GM19239 (cell line): Measurements from ENCODE around the gene PCNX2.

Experiments used
- DNase-seq: peaks from one replicate; pipeline ENCODE4 v3.0.0; 2011; ENCODE audit warnings: low spot score; ENCODE audit not compliant: insufficient read length
- FAIRE-seq: peaks from 2 replicates; lab custom pipeline; 2011; peaks lifted over from hg19 to GRCh38; lab: Jason Lieb, UNC

The PCNX2 gene

DNA sequence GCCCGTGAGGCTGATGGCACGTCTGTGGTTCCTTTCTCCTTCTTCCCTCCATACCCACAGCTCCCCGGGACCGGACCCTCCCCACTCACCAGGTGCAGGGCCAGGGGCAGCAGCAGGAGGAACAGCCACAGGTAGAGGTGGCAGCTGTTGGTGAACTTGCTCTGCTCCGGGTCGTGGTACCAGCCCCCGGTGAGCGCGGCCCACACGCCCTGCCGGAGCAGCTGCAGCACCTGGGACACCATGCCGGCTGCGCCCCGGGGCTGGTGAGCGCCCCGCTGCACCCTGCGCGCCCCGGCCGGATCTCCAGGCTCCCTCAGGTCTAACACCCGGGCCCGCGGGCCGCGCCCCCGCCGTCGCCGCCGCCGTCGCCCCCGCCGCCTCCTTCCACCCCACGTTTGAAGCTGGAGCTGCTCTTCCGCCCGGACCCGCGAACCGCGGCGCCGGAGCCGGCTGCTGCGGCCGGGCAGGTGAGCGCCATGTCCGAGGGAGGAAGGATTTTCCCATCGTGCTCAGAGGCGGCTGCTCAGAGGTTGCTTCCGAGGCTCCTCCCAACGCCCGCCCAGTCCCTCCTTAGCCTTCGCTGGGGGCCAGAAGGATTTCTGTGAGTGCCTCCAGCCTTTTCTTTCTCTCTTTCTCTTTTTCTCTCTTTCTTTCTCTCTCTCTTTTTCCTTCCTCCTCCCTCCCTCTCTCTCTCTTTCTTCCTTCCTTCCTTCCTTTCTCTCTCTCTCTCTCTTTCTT lies at the start of gene PCNX2:
PCNX2 (minus strand) TSS at position 489 of the 738 bp plus-strand sequence; CDS start at position 242, 247 bp downstream.
- DNase-seq (peak; percentile 69), FAIRE-seq (peak; percentile 70)

- no peak for DNase-seq
- no peak for FAIRE-seq
These were observed 47.7 kb upstream of the PCNX2 start for GRCh38 chr1:233343262-233343661.

DNA sequence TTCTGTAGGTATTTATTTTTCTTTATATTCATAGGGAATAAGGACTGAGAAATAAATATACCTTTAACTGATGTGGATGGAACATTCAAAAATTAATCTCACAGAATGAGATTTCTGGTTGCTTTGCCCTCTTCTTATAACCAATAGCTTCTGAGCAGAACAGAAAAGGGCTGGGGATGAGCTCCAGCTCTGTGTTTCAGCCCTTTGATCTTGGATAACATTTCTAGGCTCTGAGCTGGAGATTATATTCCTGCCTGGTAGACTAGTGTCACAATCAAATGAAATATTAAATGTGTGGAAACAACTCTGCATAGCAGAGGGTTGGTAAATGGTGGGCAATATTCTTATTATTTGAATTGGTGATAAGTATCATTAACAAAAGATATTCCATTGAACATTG lies 46.6 kb upstream of the PCNX2 start:
- FAIRE-seq: no peak
- no peak for DNase-seq

GRCh38 chr1:233340966-233341516 lies 45.5 kb upstream of the PCNX2 start:
- FAIRE-seq: no peak

DNA sequence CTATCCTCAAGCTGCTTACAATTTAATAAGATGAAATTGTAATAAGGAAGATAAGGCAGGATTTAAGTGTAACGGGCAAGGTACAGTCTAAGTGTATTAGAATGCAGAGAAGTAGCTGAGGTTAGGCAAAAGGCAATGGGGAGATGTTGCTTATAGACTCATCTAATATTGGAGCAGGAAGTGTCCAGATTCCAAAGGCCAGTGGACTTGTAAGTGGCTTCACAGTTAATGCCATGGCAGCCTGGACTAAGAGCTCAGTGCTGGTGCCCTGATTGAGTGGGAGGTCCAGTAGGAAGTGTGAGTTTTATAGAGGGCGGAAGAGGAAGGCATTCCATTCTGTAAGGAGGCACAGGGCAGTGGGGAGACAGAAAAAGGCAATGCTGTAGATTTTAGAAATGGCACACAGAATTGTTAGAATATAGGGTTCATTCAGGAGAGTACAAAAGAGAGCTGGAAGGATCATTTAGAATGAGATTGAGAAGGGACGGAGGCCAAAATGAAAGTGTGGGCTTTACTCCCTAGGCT lies 44.6 kb upstream of the PCNX2 start:
- no peak for FAIRE-seq
- no peak for DNase-seq

More at GRCh38 chr1:233340966-233341516, 45.5 kb upstream of the PCNX2 start:
- DNase-seq: no peak

DNA sequence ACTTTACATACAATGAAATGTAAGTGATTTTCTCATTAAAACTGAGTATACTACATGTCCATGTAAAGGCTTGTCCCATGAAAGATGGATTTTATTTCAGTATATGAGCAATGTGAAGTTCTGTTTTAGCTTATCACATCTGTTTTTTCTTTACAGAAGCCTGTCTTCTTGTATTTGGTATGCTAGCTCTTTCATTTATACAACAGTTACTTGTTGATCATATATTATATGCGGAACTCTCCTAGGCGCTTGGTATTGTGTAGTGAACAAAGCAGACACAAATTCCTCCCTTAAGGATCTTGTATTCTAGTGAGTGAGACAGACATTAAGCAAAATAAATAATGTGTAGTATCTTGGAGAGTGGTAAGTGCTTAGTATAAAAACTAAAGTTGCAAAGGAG lies 42.6 kb upstream of the PCNX2 start:
- DNase-seq (no peak), FAIRE-seq (no peak)

GRCh38 chr1:233337505-233337904 lies 42.0 kb upstream of the PCNX2 start:
- no peak for DNase-seq
- no peak for FAIRE-seq

- no peak for FAIRE-seq
- DNase-seq: no peak
These were observed 41.3 kb upstream of the PCNX2 start for GRCh38 chr1:233336554-233337456.

DNA sequence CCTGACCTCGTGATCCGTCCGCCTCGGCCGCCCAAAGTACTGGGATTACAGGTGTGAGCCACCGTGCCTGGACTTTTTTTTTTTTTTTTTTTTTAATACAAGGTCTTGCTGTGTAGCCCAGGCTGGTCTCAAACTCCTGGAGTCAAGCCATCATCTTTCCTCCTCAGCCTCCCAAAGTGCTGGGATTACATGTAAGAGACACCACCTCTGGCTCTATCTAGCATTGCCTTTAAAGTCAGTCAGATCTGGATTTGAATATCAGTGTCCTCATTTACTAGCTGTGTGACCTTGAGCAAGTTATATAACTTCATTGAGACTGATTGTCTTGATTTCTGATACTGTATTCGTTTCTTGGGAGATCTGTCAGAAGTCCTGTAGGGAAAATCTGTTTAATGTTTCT lies 38.6 kb upstream of the PCNX2 start:
- DNase-seq (no peak), FAIRE-seq (no peak)

DNA sequence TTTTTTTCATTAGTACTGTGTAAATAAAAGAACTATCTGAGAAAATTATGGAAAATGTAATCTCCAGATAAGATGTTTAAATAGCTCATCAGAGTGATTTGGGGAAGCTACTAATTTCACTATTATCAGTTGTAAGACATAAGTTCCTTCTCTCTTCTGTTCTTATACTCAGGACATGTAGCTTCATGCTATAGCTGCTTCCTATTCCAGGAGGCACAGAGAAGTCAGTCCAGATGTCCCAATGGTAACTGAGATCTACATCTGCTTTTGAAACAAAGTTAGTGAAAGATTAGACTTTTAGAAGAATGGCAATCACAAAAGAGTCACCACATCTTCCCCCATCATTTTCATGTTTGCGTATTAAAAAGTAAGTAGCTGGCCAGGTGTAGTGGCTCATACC lies 37.6 kb upstream of the PCNX2 start:
- no peak for FAIRE-seq

DNA sequence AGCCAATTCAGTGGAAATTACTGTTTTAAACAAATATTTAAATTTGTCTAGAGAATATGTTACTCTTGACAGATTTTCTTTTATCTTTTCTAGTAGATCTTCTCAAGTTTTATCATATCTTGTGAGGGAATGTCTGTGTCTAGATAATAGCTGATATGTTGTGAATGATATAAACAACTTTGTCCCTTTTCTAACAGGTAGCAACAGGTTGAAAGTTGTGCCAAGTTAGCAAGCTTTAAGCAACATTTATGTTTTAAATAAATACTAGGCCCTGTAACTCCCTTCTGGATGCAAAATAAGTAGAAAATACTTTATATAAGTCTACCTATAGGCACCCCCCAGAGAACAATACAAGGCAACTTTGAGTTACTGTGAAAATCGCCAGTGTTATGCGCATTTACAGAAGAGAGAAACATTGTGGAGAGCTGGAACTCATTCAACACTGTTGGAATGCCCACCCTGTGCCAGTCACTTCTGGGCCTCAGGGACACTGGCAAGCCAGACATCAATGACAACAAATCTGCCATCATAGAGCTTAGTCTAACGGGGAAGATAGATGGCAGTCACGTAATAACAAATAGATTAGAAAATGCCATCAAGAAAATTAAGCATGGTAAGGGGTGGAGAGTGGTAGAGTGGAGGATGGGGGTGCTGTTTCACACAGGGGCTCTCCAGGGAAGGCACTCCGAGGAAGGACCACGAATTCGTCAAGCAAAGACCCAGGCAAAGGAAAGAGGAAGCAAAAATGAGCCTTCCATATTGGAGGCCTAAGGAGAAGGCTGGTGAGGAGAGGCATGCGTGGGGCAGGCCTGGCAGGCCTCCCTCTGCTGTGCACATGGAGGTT lies 36.4 kb upstream of the PCNX2 start:
- FAIRE-seq: no peak
- no peak for DNase-seq

More for the DNA sequence above, 37.6 kb upstream of the PCNX2 start:
- no peak for DNase-seq

GRCh38 chr1:233328142-233328921 lies 32.8 kb upstream of the PCNX2 start:
- peak; percentile 15 for DNase-seq

DNA sequence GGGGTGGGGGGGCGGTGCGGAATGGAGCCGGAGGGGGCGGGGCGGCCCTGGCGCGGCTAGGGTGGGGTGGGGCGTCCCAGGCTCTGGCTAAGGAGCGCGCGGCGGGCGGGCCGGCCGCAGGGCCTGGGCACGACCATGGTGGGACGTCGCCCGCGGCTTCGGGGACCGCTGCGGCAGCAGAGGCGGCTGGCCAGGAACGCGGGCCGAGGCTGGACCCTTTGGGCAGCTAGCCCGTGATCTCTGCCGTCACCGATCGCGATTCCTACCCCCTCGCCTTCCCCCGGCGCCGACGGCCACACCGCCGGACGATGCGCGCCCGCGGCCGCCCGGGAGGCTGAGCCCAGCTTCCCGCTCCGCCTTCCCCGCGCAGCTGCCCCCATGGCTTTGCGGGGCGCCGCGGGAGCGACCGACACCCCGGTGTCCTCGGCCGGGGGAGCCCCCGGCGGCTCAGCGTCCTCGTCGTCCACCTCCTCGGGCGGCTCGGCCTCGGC lies 32.2 kb upstream of the PCNX2 start, which contains the start of gene MAP3K21:
MAP3K21 (plus strand) TSS at position 74 of the 491 bp plus-strand sequence; CDS start at position 379, 305 bp downstream.
- DNase-seq (no peak), FAIRE-seq (no peak)

More at GRCh38 chr1:233328142-233328921, 32.8 kb upstream of the PCNX2 start:
- FAIRE-seq: no peak

DNA sequence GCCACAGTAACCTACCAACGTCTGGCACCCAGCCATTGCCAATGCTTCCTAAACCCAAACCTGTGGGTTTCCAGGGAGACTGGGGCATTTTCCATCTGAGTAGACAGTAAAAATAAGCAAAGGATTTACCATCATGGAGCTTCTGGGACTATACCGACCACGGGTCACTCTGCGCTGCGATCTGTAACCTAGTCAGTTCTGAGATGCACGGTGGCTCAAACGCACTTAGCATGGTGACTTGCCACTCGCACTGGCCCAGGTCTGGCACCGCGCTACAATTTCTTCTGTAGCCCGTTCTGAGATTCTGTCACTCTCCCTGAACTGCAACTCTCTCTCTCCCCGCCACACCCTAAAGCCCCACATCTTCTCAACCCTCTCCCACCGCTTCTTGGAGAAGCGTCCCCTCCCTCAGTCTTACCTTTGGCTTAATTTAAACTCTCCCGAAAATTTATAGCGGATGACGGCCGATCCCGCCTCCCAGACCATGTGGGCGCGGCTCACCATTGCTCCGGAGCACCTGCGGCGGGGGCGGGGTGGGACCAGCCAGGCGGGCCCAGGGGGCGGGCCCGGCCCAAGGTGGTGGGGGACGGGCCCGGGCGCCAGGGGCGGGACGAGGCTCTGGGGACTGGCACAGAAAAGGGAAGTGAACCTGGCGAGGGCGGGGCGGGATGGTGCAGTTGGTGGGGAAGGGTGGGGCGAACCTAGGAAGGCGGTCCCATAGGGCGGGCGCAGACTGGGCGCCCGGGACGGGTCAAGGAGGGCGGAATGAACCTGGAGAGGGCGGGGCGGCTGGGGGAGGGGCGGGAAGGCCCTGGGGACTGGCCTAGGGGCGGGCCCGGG lies 31.5 kb upstream of the PCNX2 start:
- DNase-seq: peak; percentile 84
- FAIRE-seq: peak; percentile 75

DNA sequence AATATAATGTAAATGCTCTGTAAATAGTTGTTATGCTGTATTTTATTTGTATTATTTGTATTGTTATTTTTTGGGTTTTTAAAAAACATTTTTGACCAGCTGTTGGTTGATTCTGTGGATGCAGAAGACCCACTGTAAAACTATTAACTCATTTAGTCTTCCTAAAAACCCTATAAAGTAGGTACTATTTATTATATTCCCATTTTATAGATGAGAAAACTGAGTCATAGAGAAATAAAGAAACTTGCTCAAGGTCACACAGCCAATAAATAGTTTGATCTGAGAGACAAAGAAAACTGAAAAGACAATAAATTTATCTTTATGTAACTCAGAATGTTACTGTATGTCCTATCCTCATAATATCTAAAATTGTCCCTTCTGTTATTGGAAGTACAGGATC lies 30.8 kb upstream of the PCNX2 start:
- FAIRE-seq: no peak
- no peak for DNase-seq

GRCh38 chr1:233323718-233324117 lies 28.2 kb upstream of the PCNX2 start:
- FAIRE-seq (no peak), DNase-seq (no peak)

DNA sequence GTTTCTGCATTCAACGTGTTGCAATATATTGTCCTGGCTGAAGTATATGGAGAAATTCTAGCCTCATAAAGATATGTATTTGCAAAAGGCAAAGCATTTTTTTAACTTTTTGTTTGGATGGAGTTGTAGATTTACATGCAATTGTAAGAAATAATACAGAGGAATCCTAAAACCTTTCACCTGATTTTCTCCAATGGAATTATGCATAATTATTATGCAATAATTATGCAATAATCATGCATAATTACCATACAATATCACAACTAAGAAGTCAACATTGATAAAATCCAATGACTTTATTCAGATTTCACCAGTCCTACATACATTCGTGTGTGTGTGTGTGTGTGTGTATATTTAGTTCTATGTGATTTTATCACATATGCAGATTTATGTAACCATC lies 24.5 kb upstream of the PCNX2 start:
- FAIRE-seq (no peak), DNase-seq (no peak)

GRCh38 chr1:233319272-233319671 lies 23.7 kb upstream of the PCNX2 start:
- FAIRE-seq (no peak), DNase-seq (no peak)
